Activated CD8-positive, alpha-beta T cell treated with anti-CD3 and anti-CD28 coated beads for 36 hours (primary cell): ENCODE data around the gene MON1B. TPM values are rescaled to one million over a fixed set of nuclear protein-coding genes. Genes with fewer than 3 reads are reported as not detected.

Source experiments
- ATAC-seq: fragments of 200-7000 bp; cut with Tn5 transposase; one replicate; pipeline ENCODE4 v1.10.0; 2021; ENCODE audit warnings: mild to moderate bottlenecking, moderate library complexity
- CTCF ChIA-PET: fragments of 350-600 bp; sonication (Branson Sonifier 250); formaldehyde crosslinking; loops from one replicate; lab custom pipeline; 2021; ENCODE audit warnings: antibody characterized with exemption; lab: Charles Lee
- POLR2A ChIA-PET: fragments of 350-600 bp; sonication (Branson Sonifier 250); formaldehyde crosslinking; loops from one replicate; lab custom pipeline; 2021; ENCODE audit warnings: antibody characterized with exemption; lab: Charles Lee
- DNase-seq: peaks from one replicate; pipeline ENCODE4 v3.0.0-alpha.2; 2020
- H3K27ac Mint-ChIP-seq: one replicate; pipeline ENCODE4 v1.8.0; 2021; ENCODE audit warnings: mild to moderate bottlenecking, mixed read lengths
- H3K27me3 Mint-ChIP-seq: one replicate; pipeline ENCODE4 v1.8.0; 2021; ENCODE audit warnings: mixed read lengths
- H3K36me3 Mint-ChIP-seq: one replicate; pipeline ENCODE4 v1.8.0; 2021; ENCODE audit warnings: low read depth, mixed read lengths
- H3K4me1 Mint-ChIP-seq: one replicate; pipeline ENCODE4 v1.8.0; 2021; ENCODE audit warnings: low read depth, mixed read lengths
- H3K4me3 Mint-ChIP-seq: one replicate; pipeline ENCODE4 v1.8.0; 2021; ENCODE audit warnings: mild to moderate bottlenecking, moderate library complexity, mixed read lengths
- H3K9me3 Mint-ChIP-seq: one replicate; pipeline ENCODE4 v1.8.0; 2021; ENCODE audit warnings: mixed read lengths
- CTCF ChIP-seq: fragments of 200-600 bp; IDR thresholded peaks from one replicate; pipeline ENCODE4 v1.8.0; 2022; ENCODE audit warnings: antibody characterized with exemption, mild to moderate bottlenecking
- intact Hi-C: fragments of 100-400 bp; cut with micrococcal nuclease; formaldehyde crosslinking; loops from one replicate; pipeline ENCODE4 v1.10.0; 2022
- total RNA-seq, 2 experiments: library from RNA; stranded (reverse); gene quantifications; one replicate each; pipeline ENCODE4 v1.2.3, GENCODE V29; 2021

MON1B gene
- total RNA-seq, 2 experiments from 2014 or later: 54.3 to 60.5 TPM

DNA sequence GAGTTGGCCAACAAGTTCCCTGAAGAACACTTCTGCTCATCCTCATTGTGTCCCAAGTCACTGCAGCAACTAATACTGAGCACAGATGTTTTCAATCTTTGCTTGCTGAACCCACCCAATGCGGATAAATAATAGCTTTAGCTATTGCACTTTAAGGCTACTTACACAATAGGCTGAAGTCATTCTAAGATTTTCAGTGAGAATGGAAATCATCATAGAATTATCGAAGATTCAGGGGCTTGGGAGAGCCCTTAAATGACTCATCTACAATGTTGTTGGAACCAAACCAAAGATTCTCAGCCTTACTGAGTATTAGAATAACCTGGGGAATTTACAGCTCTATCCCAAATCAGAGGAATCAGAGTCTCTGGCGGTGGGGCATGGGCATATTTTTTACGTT, 59.4 kb downstream of the MON1B start:
- no peak overlapping the region for H3K4me3 Mint-ChIP-seq
- POLR2A ChIA-PET: no interaction called here
- CTCF ChIA-PET: interaction anchor here (0.8 kb wide), 1 partner anchor 14 kb away, joined by 4 read pairs; no protein-coding TSS in a partner anchor
- no peak for ATAC-seq
- no peak for TF ChIP-seq CTCF
- no peaks in the 10 kb centered on the region for H3K27me3 Mint-ChIP-seq
- no peak for DNase-seq
- no peaks in the 10 kb centered on the region for H3K9me3 Mint-ChIP-seq
- no peaks in the 10 kb centered on the region for H3K36me3 Mint-ChIP-seq
- H3K27ac Mint-ChIP-seq: no peak overlapping the region
- H3K4me1 Mint-ChIP-seq: no peaks in the 10 kb centered on the region
- intact Hi-C loops: no loop called here

Other genes starting within 250 kb of the MON1B start
- gene SYCE1L, start 8.2 kb downstream of the MON1B start, total RNA-seq: 1 to 10 TPM; 3.0 to 4.6 TPM
- gene ADAMTS18, start 243.8 kb downstream of the MON1B start, total RNA-seq: not detected